ENCODE data around the gene DOK3.

DOK3 gene

DNA sequence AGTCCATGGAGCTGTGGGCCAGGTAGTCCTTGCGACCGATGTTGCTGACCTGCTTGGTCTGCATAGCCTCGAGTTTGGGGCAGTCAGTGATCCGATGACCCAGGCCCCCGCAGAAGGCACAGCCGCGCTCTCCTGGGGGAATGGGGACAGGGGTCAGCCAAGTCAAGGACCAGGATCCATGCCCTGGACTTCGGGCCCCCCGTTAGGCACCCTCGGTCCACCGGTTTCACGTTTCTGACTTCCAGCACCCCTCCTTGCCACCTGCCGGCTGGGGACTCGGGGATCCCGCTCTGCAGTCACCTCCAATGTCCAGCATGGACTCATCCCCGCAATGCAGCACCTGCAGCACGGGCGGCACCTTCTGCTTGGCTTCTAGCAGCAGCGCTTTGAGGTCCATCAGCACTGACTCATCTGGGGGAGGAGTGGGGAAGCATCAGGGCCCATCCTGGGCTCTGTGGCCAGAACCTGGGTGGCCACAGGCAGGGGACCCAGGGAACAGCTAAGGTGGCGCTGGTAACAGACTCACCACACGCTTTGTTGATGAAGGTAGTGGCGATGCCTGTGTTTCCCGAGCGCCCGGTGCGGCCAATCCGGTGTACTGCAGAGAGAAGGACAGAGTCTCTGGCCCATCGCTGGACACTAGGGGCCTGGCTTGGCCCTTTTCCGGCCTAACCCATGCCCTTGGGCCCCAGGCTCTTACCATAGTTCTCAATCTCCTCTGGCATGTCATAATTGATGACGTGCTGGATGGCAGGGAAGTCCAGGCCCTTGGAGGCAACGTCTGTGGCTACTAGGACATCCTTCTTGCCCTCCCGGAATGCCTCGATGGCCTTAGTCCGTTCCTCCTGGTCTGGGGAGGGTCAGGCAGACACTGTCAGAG is 2.4 kb upstream of the DOK3 start:
- DNase-seq, result no peak

DNA sequence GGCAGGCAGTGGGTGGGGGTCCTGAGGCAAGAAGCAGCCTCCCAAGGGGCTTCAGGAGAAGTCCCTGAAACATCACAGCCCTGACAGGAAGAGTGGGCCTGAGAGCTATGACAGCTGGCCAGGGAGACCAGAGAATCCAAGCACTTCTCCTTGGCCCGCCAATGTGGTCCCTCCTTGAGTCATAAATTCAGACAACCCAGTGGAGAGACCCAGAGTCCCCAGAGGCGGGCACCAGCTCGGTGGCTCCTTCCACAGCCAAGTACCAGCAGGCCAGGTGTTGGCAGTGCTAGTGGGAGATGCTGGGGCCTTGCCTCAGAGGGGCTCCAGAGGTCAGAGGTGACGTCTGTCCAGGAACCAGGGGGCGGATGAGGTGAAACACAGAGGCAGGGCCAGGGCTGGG is 1.6 kb upstream of the DOK3 start:
- DNase-seq, result no peak

DNA sequence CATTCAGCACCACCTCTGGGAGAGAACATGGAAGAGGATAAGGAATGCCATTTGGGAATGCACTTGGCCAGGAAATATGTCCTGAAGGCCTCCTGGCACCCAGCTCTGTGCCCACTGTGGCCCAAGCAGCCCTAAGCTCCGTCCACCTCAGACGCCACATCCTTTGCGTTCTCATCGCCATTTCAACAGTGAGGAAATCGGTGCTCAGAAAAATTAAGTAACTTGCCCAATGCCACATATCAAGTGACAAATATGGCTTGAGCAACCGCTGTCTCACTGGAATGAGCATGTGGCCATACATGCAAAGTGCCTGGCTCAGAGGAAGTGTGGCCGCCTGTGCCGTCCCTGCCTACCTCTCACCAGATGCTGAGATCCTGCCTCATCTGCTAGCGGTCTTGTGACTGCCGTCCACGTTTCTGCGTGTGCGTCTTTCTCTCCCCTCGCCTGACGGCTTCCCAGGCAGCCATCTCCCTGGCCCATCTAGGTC is 984 bp upstream of the DOK3 start:
- no peak for DNase-seq

DNA sequence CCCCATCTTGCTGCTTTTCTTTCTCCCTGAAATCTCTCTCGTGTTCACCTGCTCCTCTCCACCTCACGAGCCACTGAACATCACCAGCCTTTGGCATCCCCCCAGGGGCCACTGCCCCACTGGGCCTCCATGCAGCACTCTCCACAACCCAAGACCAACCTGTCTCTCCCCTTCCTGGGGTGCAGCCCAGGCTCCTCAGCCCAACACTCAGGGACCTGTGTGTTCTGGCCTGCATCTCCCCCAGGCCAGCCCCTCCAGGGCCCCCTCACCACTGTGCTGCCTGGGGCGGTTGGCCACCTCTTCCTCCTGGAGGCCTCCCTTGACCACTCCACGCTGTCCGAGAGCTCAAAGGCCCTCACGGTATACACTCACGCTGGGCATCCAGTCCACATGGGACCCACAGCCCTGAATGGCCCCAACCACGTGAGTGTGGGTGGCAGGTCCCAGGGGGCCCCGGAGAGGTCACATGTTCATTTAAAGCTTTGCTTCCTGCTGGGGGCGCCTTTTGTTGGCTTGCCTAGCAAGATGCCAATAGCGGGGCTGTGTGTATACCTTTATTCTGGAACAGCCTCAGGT is 453 bp upstream of the DOK3 start:
- no peak for DNase-seq

DNA sequence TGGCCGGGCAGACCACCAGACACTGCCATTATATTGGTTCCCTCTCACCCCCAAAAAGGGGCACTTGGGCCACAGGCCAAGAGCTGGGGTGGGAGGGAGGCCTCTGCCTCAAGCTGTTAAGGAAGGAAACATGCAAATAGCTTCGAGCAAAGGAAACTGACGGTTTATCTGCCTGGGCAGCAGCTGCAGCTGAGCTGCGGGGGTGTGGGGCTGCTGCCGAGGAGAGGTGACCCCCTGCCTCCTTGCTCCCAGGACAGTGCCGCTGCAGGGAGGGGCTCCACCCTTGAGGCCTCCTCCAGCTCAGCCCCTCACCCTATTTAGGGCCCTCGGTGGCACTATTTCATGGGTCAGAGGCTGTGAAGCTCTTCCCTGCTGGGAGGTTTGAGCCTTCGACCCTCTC is 789 bp downstream of the DOK3 start:
- no peak for DNase-seq

DNA sequence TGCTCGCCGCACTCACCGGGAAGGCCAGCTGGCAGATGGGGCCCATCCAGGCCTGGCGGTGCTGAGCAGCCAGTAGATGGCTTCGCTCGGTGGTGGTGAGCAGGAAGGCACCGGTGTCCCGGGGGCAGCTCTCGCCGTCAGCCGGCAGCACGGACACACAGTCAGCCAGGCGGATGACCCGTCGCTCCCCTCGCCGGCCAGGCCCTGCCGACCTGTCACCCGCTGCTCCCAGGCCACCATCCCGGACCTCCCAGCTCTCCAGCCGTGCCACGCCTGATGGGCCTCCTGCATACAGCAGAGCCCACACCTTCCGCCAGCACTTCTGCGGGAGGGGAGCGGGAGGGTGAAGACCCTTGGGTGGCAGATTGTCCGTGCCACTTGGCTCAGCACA is 1.4 kb downstream of the DOK3 start:
- no peak for DNase-seq

DNA sequence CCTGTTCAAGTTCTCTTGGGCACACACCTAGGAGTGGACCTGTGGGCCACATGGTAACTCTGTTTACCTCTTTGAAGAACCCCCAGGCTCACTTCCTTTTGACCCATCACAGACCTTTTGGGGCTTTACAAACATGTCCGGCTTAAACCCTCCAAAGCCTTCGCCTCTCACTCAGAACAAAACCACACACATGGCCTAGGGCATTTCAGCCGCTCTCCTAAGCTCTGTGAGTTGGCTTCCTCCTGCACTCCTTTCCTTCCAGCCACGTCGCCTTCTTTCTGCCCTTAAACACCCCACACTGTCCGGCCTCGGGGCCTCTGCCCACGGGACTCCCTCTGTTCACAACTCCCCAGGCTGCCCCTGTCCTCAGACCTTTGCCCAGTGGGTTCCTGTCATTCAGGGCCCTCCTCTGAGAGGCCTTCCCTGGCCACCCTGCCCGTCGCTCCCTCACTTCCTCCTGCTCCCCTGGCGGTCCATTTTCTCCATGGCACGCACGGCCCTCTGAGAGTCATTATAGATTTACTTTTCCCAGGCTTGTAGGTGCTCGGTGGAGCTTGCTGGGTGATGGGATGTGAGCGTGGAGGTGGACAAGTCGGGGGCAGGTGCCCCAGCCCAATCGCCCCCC is 1.9 kb downstream of the DOK3 start:
- DNase-seq, result no peak

DNA sequence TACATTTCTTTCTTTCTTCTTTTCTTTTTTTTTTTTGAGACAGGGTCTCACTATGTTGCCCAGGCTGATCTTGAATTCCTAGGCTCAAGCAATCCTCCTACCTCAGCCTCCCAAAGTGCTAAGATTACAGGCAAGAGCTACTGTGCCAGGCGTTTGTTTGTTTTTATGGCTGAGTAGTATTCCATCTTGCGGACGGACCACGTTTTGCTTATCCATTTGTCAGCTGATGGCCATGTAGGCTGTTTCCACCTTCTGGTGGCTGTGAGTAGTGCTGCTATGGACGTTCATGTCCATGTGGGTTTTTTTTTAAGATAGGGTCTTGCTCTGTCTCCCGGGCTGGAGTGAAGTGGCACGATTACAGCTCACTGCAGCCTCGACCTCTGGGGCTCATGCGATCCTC is 2.5 kb downstream of the DOK3 start:
- no peak for DNase-seq

DNA sequence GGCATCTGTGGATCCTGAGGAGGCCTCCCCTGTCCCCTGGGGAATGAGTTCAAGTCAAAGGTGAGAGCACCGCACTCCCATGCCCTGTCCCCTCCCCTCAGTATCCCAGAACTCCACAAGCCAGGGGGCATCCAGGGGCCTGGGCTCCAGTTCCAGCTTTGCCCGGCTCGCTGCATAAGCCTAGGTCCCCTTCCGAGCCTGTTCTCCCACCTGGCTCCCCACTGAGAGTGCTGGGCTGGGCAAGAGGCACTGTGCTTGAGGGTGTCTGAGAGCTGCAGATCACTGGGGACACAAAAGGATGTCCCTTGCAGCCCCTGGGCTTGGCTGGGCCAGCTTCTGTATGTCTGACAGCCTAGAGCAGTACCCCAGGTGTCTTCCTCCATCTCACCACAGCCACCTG is 4.6 kb downstream of the DOK3 start:
- DNase-seq, result no peak

DNA sequence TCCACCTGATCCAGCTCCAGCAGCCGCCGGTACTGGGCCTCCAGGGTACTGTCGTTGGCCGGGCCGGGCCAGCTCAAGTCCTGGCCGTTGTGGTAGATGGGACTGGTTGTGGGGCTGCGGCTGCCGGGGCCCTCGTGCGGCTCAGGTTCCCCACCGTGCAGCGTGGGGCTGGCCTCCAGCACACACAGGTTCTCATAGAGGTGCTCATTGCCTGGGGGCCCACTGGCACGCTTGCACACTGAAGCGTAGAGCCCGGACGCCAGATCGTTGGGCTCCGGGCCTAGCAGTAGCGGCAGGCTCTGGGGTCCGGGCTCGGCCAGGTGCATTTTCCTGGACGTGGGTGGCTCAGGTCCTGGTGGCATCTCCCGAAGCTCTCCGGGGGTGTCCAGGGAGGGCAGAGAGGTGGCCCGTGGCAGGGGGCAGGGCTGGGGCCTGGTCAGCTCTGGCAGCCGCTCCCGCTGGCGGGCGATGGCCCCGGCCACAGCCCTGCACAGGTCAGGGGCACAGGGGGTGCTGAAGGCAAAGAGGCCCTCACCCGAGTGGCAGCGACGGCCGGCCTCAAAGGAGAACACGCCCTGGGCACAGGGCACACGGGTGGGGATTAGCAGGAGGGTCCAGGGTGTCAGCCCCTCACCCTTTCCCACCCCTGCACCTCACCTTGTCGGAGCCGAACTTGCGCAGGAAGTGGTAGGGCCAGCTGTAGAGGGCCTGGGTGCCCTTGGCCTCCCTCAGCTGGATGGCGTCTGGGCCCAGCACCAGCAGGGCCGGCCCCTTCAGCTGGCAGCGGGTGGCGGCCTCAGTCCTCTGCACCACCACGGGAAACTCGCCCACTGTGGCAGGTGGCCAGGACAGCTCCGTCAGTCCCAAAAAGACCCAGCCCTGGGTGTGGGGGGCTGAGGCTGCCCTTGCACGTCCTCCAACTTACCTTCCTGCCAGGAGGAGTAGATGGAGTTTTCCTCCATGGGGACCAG is 5.3 kb downstream of the DOK3 start:
- DNase-seq, result no peak

DNA sequence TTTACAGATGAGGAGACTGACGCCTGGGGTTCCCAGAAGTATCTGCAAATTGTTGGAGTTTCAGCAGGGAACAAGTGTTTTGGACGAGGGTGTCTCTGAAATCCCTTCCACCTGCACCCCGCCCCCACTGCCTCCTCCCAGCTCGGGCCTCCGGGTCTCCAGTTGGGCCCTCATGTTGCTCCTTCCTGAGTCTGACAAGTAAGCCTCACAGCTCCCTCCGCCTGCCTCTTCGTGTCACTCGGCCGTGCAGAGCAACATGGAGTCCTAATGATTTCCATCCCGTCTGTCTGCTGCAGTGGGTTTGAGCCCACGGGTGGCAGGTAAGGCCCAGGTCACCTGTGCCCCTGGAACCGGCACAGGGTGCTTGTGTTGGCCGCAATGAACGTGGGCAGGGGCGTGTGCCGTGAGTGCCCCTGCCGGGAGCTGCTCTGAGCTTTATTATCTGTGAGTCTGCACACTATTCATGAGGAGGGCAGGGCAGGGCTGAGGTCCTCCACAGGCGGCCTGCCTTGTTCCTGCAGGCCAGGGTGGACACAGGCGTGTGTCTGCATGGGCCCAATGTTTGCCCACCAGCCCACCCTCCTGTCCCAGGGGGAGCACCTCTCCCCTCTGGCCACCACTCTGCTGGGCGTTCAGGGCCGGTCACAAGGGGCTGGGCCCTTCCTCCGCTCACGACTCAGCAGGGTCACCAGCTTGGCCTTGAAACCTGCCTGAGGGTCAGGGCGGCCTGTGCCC is 6.1 kb downstream of the DOK3 start:
- DNase-seq, result no peak

DNA sequence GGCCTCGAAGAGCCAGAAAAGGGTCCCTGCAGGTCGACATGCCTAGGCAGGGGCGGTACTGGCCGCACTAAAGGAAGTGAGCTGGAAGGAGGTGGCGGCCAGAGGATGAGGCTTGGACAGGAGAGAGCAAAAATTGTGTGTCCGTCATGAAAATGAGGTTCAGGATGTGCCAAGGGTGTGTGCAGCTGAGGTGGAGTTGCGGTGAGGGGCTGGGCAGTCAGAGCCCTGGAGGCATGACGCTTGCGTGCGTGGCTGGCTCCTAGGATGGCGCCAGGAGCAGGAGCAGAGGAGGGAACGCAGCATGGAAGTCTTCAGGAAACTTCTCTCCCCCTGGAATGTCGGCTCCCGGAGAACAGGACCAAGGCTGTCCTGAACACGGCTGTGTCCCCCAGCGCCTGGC is 6.7 kb downstream of the DOK3 start:
- no peak for DNase-seq

DNA sequence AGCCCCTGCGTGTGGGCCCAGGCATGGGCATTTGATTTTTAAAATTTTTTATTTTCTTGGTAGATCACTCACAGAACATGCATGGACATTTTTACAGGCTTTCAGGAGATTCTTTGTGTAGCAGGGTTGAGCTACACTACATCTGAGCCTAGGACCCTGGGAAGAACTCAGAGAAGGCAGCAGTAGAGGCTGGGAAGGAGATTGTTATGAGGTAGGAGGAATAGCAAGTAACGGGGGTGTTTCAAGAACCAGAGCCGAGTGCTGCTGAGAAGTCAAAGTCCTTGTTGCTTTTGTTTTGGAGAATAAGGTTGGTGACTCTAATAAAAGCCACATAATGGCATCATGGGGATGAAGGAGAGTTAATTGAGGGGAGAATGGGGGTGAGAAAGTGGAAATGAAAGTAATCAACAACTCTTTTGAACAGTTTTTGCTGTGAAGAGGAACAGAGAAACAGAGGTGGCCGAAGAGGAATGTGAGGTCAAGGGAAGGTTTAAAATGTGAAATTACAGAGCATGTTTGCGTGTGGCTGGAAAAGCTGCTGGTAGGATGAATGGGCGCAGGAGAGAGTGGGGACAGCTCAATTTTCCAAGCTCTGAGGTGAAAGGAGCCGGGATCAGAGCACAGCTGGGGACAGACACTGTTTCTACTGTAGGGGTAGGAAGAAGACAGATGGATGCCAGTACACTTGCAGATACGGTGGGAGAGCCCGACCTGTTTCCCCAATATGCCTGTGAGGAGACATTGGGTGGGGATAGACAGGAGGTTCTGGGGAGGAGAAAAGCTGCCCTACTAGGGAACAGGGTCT is 7.5 kb downstream of the DOK3 start:
- no peak for DNase-seq

DNA sequence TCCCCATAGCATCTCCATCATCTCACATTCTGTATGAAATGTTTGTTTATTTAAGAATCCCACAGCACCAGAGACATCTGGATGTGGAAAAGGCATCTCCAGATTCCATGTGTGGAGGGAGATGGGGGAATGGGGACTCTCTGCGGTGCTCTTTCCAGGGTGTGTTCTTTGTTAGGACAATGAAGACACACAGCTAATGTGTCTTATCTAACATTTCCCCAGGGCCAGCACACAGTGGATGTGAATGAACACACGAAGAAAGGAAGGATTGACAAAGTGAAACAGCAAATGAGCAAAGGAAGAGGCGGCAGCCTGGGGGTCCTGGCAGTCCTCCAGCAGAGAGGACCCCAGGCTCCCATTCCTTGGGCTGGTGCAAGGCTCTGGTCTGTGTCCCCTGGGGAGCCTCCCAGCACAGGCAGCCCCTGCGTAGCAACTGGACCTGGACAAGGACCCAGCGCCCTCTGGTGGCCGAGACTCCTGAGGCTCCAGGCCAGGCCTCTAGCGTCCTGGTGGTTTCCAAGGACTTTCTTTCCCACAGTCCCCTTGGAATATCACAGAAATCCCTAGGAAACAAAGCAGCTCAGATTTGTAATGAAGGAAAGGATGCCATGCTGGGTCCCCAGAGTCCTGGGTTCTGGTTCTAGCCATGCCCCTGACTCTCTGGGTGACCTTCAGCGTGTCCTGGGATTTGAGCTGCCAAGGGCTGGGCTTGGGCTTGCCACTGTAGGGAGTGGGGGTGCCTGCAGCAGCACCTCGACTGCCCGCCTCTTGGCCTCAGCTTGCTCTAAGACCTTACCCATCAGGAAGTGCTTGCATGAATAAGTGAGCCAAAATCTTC is 8.7 kb downstream of the DOK3 start:
- peak; percentile 92 for DNase-seq

DNA sequence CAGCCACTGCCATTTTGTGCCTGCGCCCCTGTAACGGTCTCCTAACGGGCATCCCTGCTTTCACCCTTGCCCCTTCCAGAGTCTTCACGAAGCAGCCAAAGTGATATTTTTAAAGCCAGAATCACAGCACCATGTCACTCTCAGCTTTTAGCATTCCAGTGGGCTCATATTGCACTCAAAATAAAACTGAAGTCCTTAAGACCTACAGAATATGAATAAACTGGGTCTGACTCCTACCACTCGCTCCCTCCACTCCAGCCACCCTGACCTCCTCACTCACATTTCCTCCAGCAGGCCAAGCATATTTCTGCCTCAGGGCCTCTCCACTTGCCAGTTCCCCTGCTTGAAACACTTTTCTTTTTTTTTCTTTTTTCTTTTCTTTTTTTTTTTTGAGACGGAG is 9.8 kb downstream of the DOK3 start:
- DNase-seq, result no peak

DNA sequence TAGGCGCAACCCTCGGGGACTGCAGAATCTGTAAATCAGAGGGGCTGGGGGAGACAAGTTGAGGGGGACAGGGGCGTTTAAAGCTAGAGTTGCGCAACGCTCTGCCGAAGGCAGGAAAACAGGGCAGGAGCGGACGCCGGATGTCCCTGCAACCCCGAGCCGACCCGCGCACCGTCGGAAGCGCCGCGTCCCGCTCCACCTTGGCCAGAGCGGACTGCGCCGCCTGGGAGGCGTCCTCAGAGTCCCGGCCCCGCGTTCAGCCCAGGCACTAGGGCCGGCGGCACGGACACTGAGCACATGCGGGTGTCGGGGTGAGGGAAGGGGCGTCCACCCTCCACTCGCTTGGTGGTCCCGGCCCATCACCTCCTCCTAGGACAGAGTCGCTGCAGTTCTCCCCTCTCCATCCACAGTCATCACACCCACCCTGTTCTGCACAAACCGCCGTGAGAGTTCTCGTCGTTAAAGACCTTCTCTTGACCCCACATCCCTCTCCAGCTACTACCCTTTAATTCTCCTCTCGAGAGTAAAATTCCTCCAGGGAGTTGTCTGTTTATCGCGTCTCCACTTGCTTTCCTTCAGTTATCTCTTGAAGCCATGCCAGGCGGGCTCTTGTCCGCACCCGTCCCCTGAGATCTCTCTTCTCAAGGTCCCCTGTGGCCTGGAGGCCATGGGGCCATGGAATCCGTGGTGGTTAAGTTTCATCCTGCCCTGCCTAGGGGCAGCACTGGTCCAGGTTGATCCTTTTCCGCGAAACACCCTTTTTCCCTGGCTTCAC is 11.4 kb downstream of the DOK3 start:
- peak; percentile 72 for DNase-seq

DNA sequence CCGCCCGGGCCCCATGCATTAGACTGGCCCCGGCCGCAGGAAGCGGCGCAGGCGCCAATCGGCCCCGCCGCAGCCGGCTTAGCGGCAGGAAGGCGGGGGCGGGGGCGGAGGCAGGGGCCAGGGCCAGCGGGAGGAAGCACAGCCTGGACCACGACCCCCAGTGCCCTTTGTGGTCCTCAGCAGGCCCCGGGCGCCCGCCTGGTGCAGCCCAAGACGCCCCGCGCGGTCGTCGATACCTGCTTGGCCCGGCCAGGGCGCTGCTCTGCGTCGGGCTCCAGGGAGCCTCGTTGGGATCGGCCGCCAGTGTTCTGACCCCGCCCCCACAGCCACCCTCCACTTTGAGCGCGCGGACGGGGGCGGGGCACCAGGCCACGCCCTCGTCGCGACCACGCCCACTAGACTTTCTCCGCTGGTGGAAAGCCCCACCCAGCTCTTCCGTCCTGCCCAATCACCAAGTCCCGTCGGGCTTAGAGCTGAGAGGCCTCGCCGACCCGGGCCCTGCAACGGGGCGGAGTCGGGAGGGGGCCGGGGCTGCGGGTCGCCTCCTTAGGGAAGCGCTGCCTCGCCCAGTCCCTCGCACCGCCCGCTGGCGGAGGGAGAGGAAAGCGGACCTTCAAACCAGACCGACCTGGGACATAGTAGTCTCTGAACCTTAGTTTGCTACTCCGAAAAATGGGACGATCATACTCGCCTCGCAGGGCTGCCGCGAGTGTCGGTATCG is 12.2 kb downstream of the DOK3 start, which contains the start of gene PDLIM7:
Gene PDLIM7, minus strand, starts transcription at position 313 of the 721 bp plus-strand sequence. CDS start 1,092 bp downstream, outside the sequence.
- DNase-seq, result peak; percentile 97

DNA sequence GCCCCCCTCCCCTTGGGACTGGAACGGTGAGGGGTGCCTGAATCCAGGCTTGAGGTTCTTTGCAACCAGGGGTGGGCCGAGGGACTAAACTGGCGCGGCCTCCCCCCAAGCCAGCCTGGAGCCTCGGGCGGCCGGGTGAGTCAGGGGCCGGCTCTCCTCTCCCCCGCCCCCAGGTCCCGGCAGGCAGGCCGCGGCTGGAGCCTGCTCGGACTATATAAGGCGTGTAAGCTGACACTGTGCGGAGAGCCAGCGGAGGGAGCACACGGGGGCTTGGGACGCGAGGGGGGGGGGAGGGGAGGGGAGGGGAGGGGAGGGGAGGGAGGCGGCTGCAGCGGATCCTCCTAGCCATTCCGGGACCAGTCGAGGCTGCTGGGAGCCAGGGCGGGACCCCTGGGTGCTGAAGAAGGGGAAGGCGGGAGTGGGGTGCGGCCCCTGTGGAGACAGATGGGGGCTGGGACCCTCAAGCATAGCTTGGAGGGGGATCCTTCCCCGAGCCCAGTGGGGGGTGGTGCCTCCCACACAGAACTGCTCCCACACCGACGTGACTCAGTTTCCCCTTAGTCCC is 12.8 kb downstream of the DOK3 start:
- peak; percentile 94 for DNase-seq

Measured in femur (tissue), 1 donor.